GM12878 (cell line): ENCODE measurements around the gene TRIM41. TPM values are rescaled to one million over a fixed set of nuclear protein-coding genes. Genes with fewer than 3 reads are reported as not detected.

Experiments
- CUX1 ChIP-seq: IDR thresholded peaks from 2 replicates; pipeline ENCODE4 v1.6.1; 2012; ENCODE audit warnings: improper control_type of control experiment, low read depth, low read length; ENCODE audit not compliant: insufficient replicate concordance
- EED ChIP-seq: sonication (generic); IDR thresholded peaks from 2 replicates; pipeline ENCODE4 v1.6.1; 2016; ENCODE audit warnings: antibody characterized with exemption, low read depth
- IRF4 ChIP-seq: IDR thresholded peaks from 2 replicates; pipeline ENCODE4 v1.6.1; 2011; ENCODE audit warnings: low read depth, low read length
- MLLT1 ChIP-seq: fragments of 450-650 bp; IDR thresholded peaks from 2 replicates; pipeline ENCODE4 v1.6.1; 2016; ENCODE audit warnings: mild to moderate bottlenecking
- PML ChIP-seq: IDR thresholded peaks from 2 replicates; pipeline ENCODE4 v1.6.1; 2012; ENCODE audit warnings: low read length, inconsistent platforms
- POLR2A ChIP-seq: IDR thresholded peaks from 2 replicates; pipeline ENCODE4 v1.6.1; 2011; ENCODE audit warnings: low read depth, mild to moderate bottlenecking, low read length
- RUNX3 ChIP-seq: IDR thresholded peaks from 2 replicates; pipeline ENCODE4 v1.6.1; 2012; ENCODE audit warnings: low read length, inconsistent platforms
- SIX5 ChIP-seq: IDR thresholded peaks from 2 replicates; pipeline ENCODE4 v1.6.1; 2011; ENCODE audit warnings: mild to moderate bottlenecking, low read depth, low read length, moderate library complexity; ENCODE audit not compliant: severe bottlenecking
- SPI1 ChIP-seq: IDR thresholded peaks from 2 replicates; pipeline ENCODE4 v1.6.1; 2011; ENCODE audit warnings: low read depth, mild to moderate bottlenecking, low read length, moderate library complexity, borderline replicate concordance; ENCODE audit not compliant: insufficient read depth
- YBX1 ChIP-seq: fragments of 450-650 bp; IDR thresholded peaks from 2 replicates; pipeline ENCODE4 v1.6.1; 2016; ENCODE audit warnings: antibody characterized with exemption
- polyA plus RNA-seq, 11 experiments: library from polyadenylated mRNA; depleted of rRNA in 4 of 11; unstranded in 6 of 11; stranded (reverse) in 5 of 11; fragments of >200 nt; fragmentation: Nextera tagmentation in 4 of 11; fragmentation: Illumina TruSeq in 1 of 11; extraction: Ambion mirVana in 4 of 11; extraction: Trizol in 1 of 11; gene quantifications; 1 replicate in 1 of 11; 2 replicates in 10 of 11; pipeline versions ENCODE4 v1.2.1 to v1.2.3, GENCODE V29; 2011 to 2016; ENCODE audit warnings: inconsistent platforms in 2 of 11, missing spikeins in 2 of 11, low read depth in 1 of 11
- total RNA-seq, 4 experiments: library from RNA; depleted of rRNA in 3 of 4; stranded (reverse); fragments of >200 nt in 3 of 4; fragmentation: Illumina TruSeq in 1 of 4; extraction: Trizol in 1 of 4; gene quantifications; 2 replicates each; pipeline versions ENCODE4 v1.2.1 to v1.2.3, GENCODE V29; 2013 to 2021

TRIM41 gene
- total and polyA plus RNA-seq, 10 of the 15 experiments (the other 5 are each of a cell fraction or from before 2014, with no cell fraction given) = 1.0 to 28.9 (median 10.6) TPM

DNA sequence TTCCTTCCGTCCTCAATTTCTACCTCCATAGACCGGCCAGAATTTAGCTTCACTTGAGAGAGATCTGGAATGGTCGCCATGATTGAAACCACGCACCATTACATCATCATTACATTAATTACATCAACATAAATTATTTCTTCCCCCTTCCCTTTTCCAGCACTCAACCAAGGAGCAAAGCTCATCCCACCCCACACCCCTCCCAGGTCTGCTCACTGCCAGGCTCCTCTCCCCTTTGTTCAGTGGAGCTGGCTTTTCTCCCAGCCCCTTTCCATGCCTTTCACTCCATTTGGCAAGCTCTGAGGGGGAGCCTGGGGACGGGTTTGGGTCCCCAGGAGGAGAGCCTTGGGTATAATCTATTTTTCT, 12.2 kb downstream of the TRIM41 start (continued):
- no peak for TF ChIP-seq CUX1
- no peak for TF ChIP-seq MLLT1
- TF ChIP-seq SPI1 = no peak
- no peak for TF ChIP-seq POLR2A
- no peak for TF ChIP-seq SIX5
- peak; percentile 67 for TF ChIP-seq PML
- no peak for TF ChIP-seq YBX1
- peak; percentile 39; the same call in 1 of the 2 replicates for TF ChIP-seq RUNX3
- TF ChIP-seq IRF4 = no peak
- no peak for TF ChIP-seq EED
